Hypothalamus (tissue), 51 donors: ENCODE data around the gene ARAP3.

Experiments used
- DNase-seq, 51 donors: peaks; one replicate each; lab custom pipeline; 2025; lab: John Stamatoyannopoulos, UW

Gene ARAP3

DNA sequence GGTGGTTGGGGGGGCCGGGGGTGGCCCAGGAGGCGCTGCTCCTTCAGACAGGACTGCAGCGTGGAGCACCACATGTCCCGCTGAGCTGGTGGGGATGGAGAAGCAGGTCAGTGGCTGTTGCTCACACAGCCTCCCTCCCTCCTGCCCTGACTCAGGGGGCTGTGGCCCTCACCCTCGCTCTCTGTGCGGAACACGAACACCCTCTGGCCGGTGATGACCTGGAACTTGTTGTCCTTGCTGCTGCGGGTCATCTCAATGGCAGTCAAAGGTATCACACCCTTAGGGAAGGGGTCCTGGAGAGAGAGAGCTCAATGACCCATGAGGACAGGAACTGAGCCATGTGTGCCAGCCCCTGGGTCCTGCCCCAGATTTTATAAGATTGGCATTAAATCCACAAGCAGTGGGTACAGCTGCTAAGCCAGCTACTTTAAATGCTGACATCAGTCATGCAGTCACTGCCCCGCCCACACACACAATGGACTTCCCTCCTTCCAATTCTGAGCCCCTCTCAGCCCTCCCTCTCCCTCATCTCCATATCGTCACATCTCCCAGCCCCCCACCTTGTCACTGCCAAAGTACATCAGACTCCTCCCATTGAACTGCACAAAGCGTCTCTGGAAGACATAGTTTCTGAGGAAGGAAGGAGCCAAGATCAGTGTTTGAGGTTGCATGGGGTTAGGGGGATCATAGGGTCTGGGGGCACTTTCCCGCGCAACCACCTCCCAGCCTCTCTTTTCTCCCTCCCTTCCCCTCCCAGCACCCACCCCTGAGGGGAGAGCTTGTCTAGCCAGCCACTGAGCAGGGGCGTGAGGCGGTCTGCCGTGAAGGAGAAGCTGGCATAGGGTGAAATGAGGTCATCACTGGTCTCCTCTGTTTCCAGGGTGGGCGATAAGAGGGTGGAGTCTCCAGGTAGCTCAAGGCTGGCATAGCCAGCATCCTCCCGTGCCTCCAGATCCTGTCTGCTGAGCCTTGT, 8.9 kb downstream of the ARAP3 start:
- peak in 8 of 51 donors; percentile 8 to 50 (median 21) for DNase-seq

DNA sequence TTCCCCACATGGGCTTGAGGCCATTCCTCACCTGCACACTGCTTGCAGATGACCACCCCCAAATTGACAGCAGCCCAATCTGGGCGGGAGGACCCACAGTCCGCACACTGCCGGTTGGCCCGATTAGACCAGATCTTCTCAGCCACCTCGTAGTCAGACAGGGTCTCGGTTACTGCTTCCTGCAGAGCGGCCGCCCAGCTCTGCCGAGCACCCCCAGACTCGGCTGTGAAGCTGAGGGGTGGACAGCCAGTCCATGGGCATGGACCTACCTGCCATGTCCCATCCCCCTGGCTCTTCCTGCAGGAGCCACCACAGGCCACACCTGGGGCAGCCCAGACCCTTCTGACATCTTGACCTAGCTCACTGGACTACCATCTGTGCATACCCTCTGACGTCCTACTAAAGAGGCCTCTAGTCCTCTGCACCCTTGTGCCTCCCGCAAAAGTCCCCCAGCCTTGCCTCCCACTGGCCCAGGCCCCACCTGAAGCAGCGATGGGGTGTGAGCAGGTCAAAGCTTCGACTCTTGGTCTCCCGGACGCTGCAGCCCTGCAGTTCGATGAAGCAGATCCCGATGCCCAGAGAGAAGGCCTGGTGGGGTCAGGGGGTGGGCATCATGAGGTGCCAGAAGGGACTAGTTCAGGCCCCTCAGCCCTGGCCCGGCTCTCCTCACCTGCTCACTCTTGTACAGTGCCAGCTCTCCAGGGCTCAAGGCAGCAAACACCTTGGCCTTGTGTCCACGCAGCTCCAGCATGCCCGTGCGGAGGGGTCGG, 9.8 kb downstream of the ARAP3 start:
- DNase-seq, result no peak

DNA sequence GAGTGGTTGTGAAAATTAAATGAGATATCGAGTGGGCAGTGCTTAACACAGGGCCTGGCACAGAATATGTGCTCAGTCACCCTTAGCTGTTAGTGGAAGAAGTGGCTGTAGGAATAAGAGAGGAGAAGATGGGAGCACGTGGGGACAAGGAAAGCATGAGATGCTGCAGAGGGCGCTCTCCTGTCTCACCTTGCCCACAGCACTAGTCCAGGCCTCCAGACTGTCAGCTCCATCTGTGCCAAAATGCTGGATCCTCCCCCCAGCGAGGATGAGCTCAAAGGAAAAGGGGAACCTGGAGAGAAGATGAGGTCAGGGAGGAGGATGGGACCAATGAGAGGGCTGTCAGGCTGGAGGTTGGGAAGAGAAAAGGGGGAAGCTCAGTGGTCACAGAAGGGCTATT, 12.5 kb downstream of the ARAP3 start:
- DNase-seq, result no peak

DNA sequence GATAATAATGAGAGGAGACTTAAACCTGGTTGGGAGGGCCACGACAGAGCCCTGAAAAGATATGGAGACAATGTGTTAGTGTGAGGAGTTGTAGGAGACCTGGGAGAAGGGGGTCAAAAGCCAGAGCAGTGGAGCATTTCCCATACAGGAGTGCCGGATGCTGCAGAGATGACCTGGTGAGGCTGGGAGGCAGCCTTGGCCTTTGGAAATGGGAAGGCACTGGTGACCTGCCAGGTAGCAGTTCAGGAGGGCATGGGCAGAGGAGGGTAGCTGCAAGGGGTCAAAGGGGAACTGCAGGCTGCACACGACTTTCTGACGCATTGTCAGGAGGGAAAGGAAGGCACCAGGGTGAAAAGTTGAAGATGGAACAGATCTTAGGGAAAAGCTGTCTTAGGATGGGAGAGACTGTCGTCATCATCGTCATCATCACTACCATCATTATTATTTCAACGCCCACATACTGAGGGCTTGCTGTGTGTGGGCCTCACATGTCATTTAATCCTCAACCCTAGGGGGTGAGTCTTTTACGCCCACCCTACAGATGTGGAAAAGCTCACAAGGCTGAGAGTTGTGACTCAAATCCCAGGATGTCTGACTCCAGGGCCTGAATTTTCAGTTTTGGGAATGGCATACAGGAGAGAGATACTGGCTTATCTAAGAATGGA, 13.3 kb downstream of the ARAP3 start:
- peak in 2 of 51 donors; percentile 18 to 25 for DNase-seq

DNA sequence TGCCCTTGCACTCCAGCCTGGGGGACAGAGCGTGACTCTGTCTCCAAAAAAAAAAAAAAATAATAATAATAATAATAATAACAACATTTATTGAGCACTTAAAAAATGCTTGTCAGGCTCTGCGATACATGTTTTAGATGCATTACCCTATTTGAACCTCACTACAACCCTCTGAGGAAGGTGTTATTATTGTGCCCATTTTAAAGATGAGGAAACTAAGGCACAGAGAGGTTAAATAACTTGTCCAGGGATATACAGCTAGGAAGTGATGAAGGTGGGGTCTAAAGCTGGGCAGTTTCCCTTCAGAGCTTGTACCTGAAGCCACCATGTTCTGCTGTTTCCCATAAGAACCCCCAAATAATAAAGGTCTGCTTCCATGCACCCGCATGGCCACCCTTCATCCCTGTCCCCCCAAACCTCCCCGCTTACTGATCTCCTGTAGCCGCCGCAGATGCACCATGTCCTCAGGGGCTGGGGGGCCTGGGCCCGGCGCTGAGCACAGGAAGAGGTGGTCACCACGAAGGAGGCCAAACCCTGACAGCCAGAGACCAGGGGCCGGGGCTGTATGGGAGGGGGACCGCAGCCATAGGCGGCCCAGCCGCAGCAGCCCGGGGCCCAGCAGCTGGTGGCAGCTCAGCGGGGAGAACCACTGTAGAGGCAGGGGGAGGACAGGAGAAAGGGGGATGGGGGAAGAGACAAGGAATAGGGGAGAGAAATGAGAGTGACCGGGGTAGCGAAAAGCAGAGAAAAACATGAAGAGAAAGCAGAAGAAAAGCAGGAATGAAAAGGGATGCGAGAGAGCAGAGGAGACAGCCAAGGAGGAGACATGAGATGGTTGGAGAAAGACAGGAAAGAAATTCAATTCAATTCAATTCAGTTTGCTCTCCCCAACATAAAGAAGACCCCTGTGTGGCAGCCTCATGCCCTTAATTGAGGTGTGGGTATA, 15.8 kb downstream of the ARAP3 start:
- no peak for DNase-seq

DNA sequence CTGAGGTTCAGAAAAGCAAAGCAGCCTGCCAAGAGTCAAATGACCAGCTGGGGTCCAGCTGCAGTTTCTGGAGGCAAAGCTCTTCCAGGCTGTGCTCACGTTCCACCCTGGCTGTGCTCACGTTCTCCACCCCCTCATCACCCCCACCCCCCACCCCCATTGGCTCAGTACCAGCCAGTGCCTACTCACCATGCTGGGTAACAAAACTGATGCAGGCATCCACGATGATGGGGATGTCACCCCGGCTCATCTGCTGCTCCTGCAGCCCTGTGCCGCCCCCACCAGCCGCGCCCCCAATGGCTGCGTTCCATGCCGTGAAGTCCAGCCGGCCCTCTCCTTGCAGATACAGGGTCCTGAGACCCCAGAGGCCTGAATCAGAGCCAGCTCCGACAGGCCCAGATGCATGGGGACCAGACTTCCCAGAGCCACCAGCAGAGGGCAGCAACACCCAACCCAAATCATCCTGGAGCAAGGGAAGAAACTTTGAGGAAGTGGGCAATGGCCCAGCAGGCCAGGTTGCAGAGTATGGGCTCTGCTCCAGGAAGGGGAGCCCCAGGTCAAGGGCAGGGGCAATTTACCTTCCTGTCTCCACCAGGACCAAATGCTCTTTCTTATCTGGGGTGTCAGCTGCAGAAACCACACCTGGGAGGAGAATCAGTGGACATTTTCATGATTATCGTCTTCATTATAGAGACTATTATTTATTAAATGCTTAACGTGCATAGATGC, 17.1 kb downstream of the ARAP3 start:
- peak in 46 of 51 donors; percentile 19 to 81 (median 53) for DNase-seq

DNA sequence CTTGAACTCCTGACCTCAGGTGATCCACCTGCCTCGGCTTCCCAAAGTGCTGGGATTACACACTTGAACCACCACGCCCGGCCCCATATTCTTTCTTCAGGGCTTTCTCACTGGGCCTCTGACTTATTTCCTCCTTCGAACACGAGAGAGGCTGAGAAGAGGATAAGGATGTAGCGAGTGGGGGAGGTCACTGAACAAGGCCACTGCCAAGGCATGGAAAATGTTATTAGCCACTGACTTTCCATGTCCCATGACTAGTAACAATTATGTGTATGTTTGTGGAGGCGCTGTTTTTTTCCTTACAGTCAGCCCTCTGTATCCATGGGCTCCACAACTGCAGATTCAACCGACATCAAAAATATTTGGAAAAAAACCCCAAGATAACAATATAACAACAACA, 18.5 kb downstream of the ARAP3 start:
- no peak for DNase-seq

DNA sequence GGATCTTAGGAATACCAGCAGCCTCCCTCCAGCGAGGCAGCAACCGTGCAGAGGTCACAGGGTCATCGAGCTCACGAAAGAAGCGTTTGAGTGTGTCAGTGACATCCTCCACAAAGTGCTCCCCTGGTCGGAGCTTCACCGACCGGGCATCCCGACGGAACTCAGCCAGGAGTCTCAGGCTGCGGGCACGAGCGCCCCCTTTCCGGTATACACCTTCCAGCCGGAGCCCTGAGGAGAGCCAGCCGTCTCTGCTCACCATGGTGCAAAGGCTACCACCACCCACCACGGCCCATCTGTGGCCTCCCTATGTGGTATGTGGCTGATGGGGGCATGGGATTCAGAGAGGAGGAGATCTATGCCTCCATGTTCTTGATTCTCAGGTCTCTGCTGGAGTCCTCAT, 20.0 kb downstream of the ARAP3 start:
- no peak for DNase-seq

DNA sequence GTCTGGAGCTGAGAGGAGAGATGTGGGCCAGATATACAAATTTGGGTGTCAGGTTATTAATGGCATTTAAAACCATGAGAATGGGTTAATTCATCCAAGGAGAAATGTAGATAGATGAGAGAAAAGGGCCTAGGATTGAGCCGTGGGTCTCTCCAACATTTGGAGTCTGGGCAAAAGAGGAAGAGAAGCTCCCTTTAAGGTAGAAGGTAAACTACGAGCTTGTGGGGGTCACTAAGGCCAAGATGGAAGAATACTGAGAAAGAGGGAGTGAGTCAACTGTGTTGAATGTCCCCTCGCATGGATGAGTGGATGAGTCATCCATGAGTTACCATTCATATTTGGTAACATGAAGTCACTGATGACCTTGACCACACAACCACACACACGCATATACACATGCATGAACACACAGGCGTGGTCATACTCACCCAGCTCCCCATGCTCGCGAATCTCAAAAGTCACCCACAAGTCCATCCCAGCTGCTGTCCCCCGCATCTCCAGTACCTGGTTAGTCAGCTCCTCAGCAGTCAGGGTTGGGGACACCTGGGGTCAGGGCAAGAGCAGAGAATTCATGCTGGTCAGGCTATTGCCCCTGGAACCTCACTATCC, 24.0 kb downstream of the ARAP3 start:
- DNase-seq, result no peak

DNA sequence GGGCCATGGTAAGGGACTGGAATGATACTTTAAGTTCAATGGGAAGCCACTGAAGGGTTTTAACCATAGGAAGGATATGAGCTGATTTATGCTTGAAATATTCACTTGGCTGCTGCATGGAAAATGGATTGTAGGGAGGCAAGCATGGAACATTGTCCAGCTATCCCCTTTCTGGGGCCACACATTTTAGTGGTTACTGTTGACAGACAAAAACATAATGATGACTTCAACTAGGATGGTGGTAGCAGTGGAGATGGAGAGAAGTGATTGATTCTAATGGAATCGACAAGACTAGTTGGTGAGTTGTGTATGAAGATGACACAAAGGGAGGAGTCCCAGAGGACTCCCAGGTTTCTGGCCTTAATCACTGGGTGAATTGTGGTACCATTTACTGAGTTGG, 24.6 kb downstream of the ARAP3 start:
- no peak for DNase-seq

DNA sequence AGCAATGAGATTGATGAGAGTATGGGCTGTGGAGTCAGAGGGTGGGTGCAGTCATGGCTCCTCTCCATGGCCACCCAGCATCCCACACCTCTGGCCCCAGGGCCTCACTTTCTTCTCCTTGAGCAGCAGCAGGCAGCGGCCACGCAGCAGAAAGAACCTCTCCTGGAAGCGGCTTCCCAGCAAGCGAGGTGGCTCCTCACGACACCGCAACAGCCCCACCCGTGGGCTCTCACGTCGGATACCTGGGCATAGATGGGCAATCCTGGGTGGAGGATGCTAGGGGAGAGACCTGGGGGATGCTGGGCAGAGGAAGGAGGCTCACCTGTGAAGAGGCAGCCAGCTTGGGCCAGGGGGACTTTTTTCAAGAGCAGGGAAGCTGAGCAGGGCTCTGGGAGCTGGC, 25.6 kb downstream of the ARAP3 start:
- DNase-seq, result no peak

DNA sequence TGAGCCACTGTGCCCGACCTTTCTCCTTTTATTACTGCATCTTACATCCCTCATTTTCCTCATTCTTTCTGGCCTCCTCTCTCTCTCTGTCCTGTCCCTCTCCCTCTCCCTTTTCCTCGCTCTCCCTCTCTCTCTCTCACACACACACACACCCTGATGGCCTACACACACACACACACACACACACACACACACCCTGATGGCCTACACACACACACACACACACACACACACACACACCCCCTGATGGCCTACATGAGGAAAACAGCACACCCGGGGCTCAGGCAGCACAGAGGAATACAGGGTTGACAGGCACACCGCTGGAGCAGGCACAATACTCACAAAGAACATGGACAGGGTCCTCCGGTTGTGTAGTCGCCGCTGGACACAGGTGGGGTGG, 27.0 kb downstream of the ARAP3 start:
- DNase-seq, result no peak

DNA sequence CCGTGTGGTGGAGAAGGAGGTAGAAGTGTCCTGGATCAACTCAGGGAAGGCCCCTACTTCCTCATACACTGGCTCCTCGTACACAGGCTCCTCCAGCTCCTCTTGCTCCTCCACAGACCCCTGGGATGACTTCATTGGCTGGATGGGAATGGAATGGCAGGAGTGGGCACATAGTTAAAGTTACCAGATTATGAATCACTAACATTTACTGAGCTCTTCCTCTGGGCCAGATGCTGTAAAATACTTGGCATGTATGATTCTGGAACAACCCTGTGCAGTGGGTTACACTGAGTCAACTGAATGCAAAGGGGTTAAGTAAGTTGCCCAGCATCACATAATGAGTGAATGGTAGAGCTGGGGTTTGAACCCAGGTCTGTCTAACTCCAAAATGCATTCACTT, 27.7 kb downstream of the ARAP3 start:
- no peak for DNase-seq

DNA sequence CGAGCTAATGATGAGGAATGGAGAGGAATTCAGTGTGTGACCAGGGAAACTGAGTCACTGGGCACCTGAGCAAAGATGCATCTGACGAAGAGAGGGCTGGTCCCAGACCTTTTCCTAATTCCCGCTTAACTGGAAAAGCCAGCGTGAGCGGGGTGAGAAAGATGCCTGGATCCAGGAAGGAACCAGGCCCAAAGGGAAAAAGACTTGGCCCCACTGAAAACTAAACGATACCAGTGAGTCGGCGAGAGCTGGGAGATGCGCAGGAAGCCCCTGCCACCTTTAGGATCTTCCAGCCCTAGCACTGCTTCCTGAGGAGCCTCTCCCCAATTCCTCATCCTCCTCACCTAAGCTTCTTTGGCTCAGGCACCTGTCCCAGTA, 30.3 kb downstream of the ARAP3 start:
- no peak for DNase-seq

DNA sequence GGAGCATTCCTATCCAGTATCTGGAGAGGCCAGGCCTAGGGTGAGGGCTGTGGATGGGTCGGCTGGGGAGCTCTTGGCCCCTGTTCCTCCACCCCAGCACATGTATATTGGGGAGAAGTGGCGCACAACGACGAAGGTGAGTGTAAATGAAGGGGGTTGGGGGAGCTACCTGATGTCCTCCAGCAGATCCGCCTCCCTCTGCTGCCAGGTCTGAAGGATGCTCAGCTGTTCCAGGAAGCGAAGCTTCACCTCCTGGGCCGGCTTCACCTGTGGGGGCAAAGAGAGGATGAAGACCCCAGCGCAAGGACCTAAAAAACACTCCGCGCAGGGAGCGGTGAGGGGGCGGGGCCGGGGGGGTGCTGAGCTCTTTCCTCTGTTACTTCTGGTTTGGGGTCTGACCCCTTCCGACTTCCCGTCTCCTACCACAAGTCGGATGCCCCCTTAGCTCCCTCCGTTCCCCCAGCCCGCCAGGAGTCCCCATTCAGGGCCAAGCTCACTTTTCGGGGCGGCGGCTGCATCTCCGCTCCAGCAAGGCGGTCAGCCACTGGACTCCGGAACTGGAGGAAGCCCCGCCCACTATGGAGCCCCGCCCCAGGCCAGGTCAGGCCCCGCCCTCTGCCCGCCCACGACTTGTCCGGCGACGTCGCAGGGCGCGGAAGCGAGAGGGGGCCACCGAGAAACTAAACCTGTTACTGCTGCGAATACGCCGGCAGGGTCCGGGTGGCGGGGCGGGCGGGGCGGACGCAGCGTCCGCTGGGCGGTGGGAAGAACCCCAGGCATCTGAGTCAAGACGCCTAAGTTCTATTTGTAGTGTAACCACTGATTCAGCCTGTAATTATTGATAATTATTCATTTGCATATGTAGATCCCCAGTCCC, 30.9 kb downstream of the ARAP3 start, which contains the start of gene FCHSD1:
FCHSD1 (minus strand) TSS at position 568 of the 877 bp plus-strand sequence; CDS start at position 518, 50 bp downstream.
- peak in 50 of 51 donors; percentile 17 to 94 (median 76) for DNase-seq

DNA sequence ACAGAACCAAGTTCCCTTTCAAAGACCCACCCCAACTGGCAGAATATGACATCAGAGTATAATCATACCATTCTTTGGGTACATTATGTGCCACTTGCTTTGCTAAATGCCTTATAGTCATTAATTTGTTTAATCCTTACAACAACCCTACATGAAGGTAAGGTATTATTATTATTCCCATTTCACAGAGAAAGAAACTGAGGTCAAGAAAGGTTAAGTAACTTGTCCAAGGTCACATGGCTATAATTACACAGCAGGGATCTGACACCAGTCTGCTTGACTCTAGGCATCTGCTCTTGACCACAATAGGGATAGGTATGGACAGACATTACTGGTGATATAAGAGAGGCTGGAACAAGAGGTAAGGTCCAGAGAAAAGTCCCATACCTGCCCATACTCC, 32.1 kb downstream of the ARAP3 start:
- no peak for DNase-seq

DNA sequence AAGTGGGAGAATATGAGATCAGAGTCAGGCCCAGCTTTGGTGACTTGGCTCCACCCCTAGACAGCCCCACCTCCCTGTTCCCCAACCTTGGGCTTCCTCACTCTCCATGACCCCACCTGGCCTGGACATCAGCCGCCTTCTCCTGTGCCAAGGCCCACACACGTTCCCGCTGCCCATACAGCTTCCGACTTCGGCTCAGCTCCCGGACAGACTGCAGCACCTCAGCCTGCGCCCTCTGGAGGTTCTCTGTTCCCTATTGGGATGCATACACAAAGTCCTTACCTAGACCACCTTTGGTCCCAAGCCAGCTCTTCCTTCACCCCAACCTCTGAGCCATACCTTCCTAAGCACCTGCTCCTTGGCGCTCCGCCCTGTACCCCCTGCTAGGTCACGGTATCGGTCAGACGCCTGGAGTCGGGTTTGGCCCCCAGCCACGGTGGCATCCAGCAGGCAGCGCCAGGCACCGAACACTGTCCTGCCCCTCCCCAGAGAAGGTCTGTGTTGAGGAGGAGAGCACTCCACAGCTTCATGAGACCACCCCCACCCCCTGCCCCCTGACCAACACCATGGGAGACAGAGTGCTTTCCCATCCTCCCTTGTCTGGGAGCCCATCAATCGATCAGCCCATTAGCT, 32.9 kb downstream of the ARAP3 start:
- no peak for DNase-seq
